ENCODE results near the gene EIF2AK3.
"Not testable (repeated sequence)": the region's sequence is repeated elsewhere in the genome, so short reads cannot be mapped to it uniquely, and the experiment has no call there.

The EIF2AK3 gene

DNA sequence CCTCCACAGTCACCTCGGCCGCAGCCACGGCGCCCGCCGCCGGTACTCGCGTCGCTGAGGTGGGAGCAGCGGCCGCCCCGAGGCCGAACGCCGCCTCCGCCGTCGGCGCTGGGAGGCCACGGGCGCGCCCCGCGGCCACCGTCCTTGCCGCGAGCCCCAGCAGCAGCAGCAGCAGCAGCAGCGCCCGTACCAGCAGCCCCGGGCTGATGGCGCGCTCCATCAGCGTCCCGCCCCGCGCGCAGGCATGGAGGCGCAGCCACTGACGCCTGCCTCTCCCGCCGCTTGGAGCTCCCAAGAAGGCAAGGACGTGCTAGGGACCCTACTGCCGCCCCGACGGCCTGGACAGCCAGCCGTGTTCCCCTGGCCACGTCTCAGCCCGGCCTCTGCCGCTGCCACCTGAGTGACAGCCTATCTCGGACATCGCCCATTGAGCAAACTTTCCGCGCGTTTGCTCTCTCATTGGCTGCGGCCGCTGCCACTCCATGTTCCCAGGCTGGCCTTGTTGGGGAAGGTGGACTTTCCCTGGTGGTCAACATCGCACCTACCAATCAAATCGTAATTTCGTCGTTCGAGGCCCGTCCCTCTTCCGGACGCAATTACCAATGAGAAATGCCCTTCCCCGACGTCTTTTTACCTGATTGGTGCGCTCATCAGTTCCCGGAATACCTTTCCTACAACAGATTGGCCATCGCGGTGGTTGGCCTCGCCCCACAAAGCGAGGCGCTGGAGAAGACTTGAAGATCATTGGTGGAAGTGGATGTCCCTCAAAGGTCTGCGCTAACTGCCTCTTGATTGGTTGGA lies at the start of gene EIF2AK3:
EIF2AK3 (minus strand) TSS at position 410 of the 801 bp plus-strand sequence; CDS start at position 220, 190 bp downstream.
- DNase-seq = peak; percentile 92 to 94

DNA sequence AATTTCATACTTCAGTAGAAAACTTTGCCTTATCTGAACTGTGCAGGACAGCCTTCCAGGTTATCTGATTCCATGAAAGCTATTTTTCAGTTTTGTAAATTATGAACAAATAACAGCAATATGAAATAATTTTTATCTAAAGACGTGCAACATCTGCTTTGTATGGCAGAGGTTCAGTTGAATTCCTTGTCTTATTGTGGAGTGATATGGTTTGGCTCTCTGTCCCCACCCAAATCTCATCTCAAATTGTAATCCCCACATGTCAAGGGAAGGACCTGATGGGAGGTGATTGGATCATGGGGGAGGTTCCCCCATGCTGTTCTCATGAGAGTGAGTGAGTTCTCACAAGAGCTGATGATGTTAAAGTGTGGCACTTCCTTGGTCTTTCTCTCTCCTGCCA lies 46.1 kb upstream of the EIF2AK3 start:
- DNase-seq = no peak

DNA sequence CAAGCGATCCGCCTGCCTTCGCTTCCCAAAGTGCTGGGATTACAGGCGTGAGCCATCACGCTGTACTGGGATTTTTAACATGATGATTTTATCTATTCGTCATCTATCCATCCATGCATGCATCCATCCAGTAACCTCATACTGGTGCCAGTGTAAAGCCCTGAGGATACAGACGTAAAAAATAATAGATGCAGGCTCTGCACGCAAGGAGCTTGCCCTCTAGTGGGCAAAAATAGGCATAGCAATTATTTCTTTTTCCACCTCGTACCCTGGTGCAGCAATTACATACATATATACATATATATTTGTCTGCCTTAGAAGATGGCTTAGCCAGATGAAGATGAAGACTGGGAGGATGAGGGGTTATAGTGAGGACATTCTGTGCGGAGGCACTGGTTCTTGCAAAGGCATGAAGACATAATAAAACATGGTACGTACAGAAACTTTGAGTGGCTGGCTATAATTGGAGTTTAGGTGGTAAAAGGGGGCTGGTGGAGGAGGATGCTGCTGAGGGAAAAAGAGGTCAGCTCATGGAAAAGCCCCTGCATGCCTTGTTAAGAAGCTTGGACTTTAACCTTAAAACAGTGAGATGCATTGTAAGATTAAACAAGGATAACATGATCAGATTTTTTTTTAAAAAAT lies 44.6 kb upstream of the EIF2AK3 start:
- peak in 1 of 2 experiments; percentile 7 for DNase-seq

DNA sequence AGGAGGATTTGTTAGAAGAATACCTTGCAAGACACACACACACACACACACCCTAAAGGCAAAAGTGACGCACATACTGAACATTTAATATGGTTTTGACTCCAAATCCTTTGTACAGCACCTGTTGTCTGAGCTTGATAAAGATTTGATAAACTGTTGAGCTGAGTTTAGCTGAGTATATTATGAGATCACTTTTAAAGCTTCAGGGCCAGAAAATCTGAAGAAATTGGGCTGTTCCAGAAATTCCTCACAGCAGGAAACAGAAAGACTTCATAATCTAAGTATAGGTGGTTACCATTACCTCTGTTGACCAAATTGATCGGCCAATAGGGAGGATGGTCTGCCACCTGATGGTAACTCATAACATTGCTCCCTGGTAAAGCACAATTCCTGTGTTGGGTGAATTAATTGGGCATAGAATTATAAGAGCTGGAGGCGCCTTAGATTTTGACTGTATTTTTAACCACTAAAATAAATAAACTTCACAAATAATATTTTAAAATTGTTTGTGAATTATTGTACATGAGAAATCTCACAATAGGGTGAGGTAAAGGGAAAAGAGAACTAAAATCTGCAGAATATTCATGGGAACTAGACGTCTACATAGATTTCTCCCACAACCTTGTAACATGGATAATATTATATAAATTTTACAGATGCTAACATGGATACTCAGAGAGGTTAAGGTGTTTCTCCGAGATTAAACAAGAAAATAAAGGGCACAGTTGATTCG lies 42.4 kb upstream of the EIF2AK3 start:
- DNase-seq = peak in 1 of 2 experiments; percentile 30

DNA sequence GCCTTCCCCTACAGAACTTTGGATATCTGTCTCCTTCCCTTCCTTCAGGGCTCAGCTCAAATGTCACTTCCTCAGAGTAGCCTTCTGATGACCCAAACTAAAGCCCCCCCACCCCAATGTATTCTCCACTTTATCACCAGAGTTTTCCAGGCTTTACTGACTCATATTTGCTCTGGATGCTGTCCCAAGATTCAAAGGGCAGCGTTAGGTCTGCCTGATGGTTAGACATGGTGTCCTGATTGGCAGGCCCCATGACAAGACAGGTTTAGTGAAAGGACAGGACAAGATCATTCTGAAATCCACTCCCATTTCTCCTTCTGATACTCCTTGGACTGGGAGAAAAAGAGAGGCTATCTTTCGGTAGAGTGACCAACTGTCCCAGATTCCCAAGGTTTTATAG lies 41.6 kb upstream of the EIF2AK3 start:
- DNase-seq = no peak

DNA sequence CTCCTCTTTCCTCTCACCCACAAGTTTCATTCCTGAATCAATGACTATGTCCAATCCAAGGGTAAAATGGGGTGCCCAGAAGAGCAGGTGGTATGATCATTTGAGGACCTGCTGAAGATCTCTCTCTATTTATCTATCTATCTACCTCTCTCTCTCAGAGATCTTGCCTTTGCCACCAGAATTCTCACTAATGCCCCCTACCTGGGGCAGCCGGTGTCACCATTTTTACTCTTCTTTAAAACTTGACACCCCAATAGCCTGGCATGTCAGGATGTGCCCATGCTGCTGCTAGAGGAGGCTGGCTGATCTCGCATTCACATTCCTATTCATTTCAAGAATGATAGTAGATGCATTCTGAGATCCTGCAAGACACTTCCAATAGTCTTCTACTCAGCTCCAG lies 40.0 kb upstream of the EIF2AK3 start:
- DNase-seq = no peak

DNA sequence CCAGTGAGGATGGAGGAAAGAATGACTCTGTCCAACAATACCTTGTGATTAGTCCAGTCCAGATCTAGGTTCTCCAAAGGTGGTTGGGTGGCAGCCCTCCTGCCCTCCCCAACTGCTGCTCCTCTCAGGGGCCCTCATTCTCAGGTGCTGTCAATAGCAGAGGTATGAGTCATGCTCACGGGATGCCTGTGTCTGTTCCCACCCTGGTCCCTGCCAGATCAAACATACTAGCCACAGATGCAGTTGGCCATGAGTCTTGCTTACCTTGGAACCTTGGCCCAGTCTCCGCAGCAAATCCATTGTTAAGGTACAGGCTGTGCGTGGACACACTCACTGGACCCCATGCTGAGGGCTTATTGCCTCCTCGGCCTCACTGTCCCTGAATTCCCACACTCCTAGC lies 39.3 kb upstream of the EIF2AK3 start:
- no peak for DNase-seq

DNA sequence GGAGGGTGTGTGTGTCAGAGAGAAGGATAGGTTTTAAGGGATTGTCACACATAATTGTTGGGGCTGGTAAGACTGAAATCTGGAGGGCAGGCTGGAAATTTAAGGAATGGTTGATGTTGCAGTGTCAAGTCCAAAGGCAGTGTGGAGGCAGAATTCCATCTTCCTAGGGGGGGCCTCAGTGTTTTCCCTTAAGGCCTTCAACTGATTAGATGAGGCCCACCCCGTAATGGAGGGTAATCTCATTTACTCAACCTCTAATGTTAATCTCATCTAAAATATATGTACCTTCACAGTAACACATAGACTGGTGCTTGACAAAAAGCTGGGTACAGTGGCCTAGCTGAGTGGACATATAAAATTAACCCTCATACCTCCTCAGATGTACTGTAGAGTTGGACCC lies 33.4 kb upstream of the EIF2AK3 start:
- no peak for DNase-seq

DNA sequence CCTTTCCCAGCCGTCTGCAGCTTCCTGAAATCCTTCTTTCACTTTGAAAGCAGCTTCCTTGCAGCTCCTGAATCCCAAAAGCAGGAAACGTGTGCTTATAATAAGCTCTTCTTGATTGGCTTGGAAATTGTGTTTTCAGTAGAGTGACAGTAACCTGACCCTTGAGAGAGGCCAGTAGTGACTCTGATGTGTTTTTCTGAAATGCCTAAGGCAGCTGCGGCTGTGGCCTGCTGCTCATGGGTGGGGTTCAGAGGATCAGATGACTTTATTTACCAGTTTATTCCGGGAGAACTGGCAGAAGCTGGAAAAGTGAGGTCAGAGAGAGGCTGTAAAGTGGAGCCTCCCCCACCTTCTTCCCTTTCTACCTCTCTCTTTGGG lies 32.3 kb upstream of the EIF2AK3 start:
- DNase-seq = no peak

DNA sequence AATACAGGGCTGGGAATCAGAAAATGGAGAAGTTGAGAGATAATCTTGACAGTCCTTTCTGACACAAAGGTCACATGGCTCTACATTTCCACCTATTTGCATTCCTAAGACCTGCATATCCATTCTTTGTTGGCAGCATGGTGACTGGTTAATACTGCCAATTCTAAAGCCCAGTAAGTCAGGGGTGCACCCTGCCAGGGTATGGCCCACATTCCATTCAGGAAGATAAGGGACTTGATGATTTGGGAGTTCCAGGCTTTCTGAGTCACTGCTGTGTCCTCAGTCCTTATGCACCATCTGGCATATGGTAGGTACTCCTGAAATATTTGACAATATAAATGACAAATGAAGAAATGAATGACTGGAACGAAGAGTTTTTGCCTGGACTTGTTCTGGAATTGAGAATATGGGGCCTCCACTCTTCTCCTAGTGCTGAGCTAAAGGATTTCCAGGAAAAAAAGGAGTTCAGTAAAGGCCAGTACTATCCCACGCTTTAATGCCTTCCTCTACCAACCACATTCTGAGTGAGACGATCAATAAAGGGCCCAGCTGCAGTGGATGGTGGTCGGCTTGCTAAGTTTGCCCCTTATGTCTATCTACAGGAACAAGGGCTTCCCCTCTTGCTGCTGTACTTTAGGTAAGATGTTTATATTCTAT lies 31.7 kb upstream of the EIF2AK3 start:
- DNase-seq = no peak

DNA sequence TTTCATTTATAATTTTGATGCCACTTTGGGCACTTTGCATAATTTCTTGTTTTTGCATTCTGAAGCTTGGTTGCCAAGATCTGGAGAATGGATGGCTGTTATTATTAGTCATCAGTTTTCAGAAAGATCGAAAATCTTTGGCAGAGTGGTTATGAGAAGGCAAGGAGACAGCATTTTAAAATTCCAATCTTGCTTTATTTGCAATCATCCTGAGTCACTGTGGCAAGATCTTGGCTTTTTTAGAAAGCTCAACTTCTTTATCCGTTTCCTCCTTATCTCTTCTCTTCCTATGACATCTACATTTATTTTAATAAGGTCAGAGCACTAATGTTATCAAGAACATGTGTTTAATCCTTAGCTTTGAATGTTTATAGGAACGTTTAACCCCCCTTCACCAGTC lies 31.1 kb upstream of the EIF2AK3 start:
- DNase-seq = no peak

DNA sequence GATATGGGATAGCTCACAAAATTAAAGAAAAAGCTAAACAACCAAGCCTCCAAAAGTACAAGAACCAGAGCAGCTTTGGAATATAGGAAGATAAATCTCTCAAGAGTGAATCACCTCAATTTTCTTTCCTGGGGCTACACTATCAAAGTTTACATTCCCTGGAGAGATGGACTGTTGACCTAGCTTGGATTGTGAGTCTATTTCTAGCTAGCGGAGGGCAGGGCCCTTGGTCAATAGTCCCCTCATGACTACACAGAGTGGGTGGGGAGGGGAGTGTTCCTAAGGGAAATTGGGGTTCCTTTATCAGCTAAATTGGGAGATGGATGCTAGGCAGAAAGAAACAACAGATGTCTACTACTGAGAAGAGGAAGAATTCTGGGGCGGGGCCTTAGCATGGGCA lies 29.9 kb upstream of the EIF2AK3 start:
- DNase-seq = no peak

DNA sequence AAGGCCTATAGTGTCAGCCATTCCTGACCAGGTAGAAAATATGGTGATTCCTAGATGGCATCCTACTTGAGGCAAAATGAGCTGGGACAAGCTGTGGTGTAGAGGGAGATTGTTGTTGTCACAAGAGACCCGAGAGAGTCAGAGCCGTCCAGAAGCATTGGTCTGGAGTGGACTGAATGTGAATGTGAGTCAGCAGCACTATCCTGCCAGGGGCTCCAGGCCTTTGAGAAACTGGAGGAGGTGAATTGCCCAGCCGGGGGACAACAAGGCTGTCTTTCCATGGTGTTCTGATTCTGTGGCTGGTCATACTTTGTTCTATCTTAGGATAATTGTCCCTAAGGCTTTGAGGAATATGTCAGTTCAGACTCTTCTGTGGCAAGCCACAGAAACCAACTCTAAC lies 29.4 kb upstream of the EIF2AK3 start:
- DNase-seq = no peak

DNA sequence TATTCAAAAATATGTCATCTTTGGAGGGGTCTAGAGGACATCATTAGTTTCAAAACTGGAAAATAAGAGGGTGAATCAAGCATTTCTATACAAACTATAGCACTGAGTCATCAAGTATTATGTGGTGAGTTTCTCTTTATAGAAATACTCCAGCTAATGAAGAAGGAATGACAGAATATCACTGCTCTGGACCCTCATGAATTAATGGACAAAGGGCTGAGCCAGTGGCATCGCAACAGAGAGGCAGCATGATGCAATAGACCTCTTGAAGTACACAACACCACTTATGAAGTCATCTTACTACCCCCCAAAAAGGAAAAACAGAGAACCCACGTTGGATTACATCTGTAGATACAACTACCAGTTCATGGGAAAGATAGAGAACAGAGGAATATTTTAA lies 27.4 kb upstream of the EIF2AK3 start:
- no peak for DNase-seq

DNA sequence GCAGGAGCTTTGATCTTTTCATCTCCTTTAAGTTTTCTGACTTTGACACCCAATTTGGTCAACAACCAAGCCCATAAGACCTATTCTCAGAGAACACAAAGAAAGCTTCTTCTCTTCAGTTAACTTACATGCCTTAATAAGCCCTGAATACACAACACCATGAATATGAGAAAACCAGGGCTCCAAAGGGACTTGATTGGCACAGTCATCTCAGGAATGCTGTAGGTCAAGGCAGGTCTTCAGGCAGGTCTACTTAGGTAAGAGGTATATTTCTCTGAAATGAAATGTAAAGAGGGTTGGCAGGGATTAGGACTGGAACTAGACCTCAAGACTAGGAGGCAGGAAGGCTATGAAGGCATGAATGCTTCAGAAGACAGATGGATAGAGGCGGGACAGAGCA lies 24.4 kb upstream of the EIF2AK3 start:
- no peak for DNase-seq

DNA sequence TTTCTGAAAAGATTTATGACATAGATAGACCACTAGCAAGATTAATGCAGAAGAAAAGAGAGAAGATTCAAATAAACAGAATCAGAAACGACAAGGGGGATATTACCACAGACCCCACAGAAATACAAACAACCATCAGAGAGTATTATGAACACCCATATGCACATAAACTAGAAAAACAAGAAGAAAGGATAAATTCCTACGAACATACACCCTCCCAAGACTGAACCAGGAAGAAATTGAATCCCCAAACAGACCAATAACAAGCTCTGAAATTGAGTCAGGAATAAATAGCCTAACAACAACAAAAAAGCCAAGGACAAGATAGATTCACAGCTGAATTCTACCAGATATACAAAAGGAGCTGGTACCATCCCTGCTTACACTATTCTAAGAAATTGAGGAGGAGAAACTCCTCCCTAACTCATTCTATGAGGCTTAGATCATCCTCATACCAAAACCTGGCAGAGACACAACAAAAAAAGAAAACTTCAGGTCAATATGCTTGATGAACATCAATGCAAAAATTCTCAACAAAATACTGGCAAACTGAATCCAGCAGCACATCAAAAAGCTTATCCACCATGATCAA lies 18.1 kb upstream of the EIF2AK3 start:
- DNase-seq = not testable (repeated sequence)

DNA sequence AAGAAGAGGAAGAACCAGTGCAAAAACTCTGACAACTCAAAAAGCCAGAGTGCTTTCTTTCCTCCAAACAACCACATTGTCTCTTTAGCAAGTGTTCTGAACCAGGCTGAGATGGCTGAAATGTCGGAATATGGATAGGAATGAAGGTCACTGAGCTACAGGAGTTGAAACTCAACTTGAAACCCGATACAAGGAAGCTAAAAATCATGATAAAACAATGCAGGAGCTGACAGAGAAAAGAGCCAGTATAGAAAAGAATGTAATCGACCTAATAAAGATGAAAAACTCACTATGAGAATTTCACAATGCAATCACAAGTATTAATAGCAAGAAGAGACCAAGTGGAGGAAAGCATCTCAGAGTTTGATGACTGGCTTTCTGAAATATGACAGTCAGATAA lies 15.0 kb upstream of the EIF2AK3 start:
- no peak for DNase-seq

DNA sequence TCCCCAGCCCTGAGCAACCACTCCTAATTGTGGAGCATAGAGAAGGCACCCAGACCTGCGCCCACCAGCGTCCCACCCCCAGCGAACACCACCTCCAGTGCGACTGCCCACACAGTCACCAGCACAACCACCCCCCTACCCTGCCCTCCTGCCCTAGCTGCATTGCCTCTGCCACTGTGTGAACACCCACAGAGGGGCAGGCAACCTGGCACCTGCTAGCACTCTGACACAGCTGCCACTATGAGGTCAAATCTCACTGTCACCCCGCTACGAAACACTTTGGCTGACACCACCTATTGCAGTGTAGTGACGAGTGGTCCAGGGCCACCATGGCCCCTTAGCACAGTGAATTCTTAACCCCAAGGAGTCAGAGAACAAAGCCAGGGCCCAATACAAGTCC lies 14.1 kb upstream of the EIF2AK3 start:
- DNase-seq = no peak

DNA sequence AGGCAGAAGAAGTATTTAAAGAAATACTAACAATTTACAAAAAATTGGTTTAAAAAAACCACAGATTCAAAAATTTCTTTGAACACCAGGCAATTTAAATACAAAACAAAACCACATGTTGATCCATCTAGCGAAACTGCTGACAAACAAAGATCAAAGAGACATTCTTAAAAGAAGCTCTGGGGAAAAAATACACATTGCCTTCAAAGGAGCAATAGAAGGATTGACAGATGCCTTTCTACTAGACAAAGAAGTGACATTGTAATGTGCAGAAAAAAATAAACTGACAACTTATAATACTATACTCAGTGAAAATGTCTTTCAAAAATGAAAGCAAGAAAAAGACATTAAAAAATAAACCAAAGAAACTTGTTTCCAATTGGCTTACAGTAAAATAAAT lies 12.6 kb upstream of the EIF2AK3 start:
- no peak for DNase-seq

DNA sequence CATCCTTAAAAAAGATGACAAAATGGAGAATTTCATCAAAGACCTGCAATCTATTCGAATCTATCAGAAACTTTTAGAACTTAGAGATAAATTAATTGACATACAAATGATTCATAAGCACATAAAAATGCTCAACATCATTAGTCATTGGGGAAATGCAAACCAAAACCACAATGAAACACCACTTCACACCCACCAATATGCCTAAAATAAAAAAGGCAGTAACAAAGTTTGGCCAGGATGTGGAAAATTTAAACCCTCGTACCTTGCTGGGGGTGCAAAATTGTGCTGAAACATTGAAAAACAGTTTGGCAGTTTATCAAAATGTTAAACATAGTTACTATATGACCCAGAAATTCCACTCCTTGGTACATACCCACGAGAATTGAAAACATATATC lies 11.5 kb upstream of the EIF2AK3 start:
- DNase-seq = peak in 1 of 2 experiments; percentile 12

DNA sequence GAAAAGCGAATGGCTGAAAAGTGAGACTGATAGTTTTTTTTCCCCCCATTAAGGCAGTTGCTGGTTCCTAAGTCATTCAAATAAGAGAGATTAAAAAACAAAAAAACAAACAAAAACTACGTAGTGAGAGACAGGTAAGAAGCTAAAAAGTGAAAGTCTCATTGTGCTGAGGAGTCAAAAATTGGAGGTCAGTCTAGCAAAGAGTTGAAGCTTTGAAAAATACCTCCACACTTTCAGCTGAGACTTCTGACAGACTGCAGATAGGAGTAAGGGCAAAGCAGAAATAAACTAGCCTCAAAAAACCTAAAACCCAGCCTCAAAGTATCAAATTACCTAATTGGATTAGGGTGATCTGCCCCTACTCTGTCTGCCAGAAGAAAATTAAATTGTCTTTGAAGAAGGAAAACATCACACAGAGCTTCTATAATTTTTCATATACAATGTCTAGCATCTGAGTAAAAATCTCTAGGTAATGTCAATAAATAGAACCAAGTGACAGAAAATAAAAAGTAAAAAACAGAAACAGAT lies 10.9 kb upstream of the EIF2AK3 start:
- no peak for DNase-seq

DNA sequence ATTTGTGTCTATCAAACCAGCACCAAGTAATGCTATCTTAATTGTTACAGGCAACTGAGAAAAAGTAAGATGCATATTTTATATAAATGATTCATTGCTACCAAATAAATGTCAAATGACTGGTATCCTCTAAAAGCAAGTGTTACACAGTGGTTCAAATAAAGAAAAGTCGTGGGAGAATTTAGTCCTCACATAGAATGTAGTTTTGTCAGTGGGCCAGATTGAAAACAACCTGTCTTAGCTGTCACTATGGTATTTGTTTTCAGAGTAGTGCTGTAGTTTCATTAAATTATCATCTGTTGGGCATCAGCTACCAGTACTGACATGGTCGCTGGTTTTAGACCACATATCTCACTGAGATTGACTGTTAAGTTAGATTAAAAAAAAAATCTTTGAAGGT lies 10.2 kb upstream of the EIF2AK3 start:
- no peak for DNase-seq

DNA sequence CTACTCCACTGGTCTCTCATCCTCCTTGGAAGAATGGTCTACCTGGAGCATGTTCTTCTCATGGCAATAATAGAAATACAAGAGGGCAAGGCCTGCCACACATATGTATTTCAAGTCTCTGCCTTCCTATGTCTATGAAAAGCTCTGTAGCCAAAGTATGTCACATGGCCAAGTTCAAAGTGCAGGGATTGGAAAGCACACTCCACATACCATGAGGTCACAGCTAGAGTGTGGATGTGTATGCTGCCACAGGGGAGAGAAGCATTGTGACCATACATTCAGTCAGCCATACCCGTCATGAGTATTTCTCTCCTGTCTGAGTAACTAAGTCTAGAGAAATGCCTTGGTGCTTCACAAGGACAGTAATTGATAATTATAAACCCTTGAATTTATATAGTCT lies 8.8 kb upstream of the EIF2AK3 start:
- DNase-seq = no peak
